ENCODE measurements around the gene SEMA6A.
"Not testable (repeated sequence)": the region's sequence is repeated elsewhere in the genome, so short reads cannot be mapped to it uniquely, and the experiment has no call there.

The SEMA6A gene

DNA sequence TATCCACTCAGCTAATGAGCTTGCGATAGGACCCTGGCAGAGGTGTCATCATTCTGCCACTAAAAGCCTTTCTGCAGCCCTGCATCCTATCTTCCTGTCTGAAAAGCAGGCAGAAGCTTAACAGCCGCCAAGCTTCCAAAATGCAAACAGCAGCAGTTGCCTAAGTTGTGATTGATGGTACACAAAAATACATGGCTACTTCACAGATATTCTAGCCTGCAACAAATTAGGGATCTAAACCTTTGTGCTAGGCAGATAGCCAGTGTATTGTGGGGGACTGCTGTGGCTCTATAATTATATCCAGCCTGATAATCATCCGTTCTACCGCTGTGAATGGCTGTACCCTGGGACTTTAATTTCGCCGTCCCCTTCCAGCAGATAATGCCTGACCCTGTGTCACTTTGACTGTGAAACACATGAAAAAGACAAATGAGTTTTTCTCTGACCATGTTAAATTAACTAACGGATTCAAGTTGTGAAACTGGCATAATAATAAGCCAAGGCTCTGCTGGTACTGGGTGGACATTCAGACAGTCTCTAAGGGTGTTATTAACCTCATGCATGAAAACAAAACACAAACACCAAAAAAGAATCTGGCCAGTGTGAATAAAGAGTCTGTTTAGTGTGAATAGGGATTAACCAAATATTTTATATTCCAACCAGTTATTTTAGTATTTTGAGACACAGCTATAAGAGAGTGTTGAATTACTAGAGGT is 45.9 kb downstream of the SEMA6A start:
- no peak overlapping the region for H3K4me3 ChIP-seq (ENCODE audit: low read depth, low read length)
- DNase-seq (ENCODE audit: low read depth) = no peak

DNA sequence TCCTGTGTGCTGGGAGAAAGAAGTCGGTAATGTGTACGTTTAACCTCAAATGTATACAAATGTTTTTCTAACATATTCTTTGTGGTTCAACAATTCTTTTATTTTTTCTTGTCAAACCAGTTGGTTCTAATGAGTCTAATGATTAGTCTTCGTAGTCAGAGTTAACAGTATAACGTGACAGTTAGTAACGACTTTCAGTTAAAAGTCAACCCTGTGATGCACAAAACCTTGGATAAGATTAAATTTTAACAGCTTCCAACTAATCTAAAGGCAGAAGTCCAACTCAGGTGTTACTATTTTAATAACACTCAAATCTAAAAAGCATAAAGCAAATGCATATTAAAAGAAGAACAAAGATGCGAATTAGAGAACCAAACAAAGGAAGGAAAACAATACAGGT is 47.0 kb downstream of the SEMA6A start:
- H3K4me3 ChIP-seq (ENCODE audit: low read depth, low read length) = no peak overlapping the region
- no peak for DNase-seq (ENCODE audit: low read depth)

- DNase-seq (ENCODE audit: low read depth) = no peak
- H3K4me3 ChIP-seq (ENCODE audit: low read depth, low read length) = no peak overlapping the region
Observed at GRCh38 chr5:116525674-116526073, 48.9 kb downstream of the SEMA6A start.

DNA sequence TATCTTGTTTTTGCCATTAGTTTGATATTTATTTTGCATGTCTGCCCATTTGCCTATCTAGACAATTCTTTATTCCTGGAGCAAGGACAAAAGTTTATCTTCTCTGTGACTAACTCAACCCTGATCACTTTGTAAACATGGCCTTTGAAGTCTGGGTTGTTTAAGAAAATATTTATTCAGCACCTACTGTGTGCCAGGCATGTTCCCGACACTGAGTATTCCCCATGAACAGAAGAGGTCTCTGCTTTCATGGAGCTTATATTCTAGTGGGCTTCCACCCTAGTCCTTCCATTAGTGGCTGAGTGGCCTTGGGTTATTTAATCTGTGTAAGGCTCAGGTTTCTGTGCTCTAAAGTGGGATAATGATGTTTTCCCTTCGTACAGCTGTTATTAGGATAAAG is 49.7 kb downstream of the SEMA6A start:
- H3K4me3 ChIP-seq (ENCODE audit: low read depth, low read length) = no peak overlapping the region
- no peak for DNase-seq (ENCODE audit: low read depth)

DNA sequence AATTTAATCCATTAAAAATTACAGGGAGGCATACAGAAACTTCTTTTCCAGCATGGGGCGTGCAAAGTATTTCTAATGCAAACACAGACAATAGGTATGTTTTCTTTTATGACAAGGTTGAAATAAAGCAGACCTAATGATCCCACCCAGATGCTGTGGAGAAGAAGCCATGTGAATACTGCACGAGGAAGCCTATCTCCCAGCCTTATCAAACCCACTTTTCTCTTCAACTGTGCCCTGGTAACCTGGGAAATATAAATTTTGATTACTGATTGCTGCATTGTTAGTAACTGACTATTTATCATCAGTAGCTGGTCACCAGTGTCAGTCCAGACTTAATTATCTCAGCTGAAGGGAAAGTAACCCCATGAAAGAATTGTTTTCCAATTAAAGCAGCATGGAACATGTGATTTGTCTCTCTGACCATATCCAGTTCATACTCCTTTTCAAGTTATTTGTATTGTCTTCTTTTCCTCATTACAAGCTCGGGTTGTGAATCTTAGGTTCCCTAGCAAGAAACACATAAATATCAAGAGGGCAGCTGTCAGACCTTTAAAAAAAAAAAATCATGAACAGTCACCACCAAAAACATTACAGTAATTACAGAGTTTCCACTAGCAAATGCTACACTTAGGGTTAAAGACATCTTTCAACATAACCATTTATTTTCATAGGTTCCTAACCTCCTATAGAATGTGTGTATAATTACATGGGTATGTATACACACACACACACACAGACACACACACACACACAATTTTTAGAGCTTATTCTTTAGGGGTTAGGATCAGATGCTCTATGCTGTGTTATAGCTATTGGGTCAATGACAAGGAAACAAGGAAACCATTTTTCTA is 50.3 kb downstream of the SEMA6A start:
- no peak for DNase-seq (ENCODE audit: low read depth)

DNA sequence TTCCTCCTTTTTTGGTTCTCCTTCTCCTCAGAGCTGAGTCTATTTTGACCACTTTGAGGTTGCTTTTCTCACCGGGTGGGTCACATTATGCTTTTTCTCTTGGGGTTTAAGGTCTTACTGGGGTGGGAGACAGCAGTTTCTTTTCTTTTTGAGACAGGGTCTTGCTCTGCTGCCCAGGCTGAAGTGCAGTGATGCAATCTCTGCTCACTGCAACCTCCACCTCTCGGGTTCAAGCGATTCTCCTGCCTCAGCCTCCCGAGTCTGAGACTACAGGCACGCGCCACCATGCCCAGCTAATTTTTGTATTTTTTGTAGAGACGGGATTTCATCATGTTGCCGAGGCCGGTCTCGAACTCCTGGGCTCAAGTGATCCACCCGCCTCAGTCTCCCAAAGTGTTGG is 51.4 kb downstream of the SEMA6A start:
- DNase-seq (ENCODE audit: low read depth); H3K4me3 ChIP-seq (ENCODE audit: low read depth, low read length): not testable (repeated sequence)

More for the DNA sequence above, 50.3 kb downstream of the SEMA6A start:
- H3K4me3 ChIP-seq (ENCODE audit: low read depth, low read length) = no peak overlapping the region

- DNase-seq (ENCODE audit: low read depth) = no peak
Observed at GRCh38 chr5:116522356-116523136, 52.1 kb downstream of the SEMA6A start.

DNA sequence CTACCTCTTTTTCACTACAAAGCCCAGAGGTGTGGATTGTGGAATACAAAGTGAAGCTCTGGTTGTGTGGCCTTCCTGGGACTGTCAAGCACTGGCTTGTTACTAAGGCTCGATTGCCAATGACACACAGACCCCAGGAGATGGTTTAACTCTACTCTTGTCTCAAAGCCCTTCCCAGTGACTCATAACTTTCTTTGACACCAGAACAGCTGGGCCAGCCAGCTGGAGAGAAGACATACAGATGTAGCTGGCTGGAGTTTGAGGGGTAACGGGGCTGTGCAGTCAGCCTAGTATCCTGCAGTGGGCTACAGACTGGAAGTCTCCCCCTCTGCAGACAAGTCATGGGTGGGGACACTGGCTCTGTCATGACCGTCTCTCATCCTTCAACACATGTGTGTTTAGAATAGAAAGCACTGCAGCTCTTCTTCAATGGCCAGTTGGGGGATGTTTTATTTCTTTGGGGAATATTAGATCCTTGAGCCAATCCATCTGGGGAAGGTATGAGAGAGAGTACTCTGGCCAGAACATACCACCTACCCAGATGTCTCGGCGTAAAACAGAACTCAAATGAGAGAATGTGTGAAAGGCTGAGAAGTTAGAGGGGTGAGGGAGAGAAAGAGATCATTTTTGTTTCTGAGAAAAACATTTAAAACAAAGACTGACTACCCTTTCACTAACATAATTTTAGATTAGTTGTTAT is 53.3 kb downstream of the SEMA6A start:
- DNase-seq (ENCODE audit: low read depth) = peak; percentile 16
- H3K4me3 ChIP-seq (ENCODE audit: low read depth, low read length) = no peak overlapping the region

More at GRCh38 chr5:116522356-116523136, 52.1 kb downstream of the SEMA6A start:
- H3K4me3 ChIP-seq (ENCODE audit: low read depth, low read length) = no peak overlapping the region

DNA sequence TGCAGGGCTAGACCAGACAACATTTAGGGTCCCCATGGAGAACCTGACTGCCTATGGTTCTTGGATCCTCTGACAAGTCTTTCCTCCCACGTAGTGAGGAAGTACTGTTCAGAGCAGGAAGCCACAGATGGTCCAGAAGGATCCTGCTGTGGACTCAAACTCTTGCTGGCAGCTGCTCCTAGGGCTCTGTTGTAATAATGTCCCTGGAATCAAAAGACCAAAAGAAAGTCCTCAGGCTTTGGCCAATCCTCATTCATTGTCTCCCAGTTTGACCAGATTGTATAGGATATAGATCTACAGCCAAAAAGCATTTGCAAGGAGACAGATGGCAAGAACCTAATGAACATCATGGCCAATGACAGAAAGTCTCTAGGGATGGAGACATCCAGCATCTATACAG is 53.9 kb downstream of the SEMA6A start:
- no peak overlapping the region for H3K4me3 ChIP-seq (ENCODE audit: low read depth, low read length)
- DNase-seq (ENCODE audit: low read depth) = no peak

- no peak for DNase-seq (ENCODE audit: low read depth)
- no peak overlapping the region for H3K4me3 ChIP-seq (ENCODE audit: low read depth, low read length)
Observed at GRCh38 chr5:116518423-116518822, 56.2 kb downstream of the SEMA6A start.

GRCh38 chr5:116517488-116517887 is 57.1 kb downstream of the SEMA6A start:
- no peak for DNase-seq (ENCODE audit: low read depth)

DNA sequence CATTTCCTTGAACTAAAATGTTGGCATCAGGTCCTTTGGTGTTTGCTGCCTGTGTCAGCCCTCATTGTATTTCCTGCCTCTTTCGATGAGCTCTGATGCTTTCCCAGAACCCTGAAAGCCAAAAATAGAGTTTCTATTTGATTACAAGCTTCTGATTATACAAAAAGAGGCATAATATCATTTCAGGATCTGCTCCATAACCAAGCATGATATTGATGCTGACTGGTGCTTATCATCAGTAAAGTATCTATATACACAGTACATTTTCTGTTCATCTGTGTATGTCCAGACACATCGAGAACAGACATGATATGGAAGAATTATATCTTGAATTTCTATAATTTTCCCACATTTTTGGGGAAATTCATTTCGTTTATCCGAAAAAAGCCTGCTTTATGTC is 58.6 kb downstream of the SEMA6A start:
- no peak overlapping the region for H3K4me3 ChIP-seq (ENCODE audit: low read depth, low read length)

More at GRCh38 chr5:116517488-116517887, 57.1 kb downstream of the SEMA6A start:
- H3K4me3 ChIP-seq (ENCODE audit: low read depth, low read length) = no peak overlapping the region

GRCh38 chr5:116514421-116514970 is 60.1 kb downstream of the SEMA6A start:
- DNase-seq (ENCODE audit: low read depth) = no peak
- no peak overlapping the region for H3K4me3 ChIP-seq (ENCODE audit: low read depth, low read length)

More for the DNA sequence above, 58.6 kb downstream of the SEMA6A start:
- DNase-seq (ENCODE audit: low read depth) = no peak

GRCh38 chr5:116510517-116510916 is 64.1 kb downstream of the SEMA6A start:
- H3K4me3 ChIP-seq (ENCODE audit: low read depth, low read length) = no peak overlapping the region
- DNase-seq (ENCODE audit: low read depth) = no peak

GRCh38 chr5:116509483-116510244 is 65.0 kb downstream of the SEMA6A start:
- H3K4me3 ChIP-seq (ENCODE audit: low read depth, low read length) = no peak overlapping the region

DNA sequence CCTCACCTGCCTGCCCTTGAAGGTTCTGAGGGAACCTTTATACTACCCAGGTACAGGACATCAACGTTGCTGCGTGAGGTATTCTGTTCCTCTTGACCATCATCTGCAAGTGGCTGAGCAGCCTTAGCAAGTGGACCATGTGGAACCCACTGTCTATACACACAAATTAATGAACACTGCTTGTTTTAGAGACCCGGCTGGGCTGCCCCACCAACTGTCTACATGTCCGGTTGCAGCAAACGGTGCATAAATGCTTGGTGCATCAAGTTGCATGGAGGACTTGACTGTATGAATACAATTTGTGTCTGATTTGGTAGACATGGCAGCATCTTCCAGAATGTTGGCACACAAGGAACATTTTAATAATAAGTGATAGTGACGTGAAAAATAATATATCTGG is 65.8 kb downstream of the SEMA6A start:
- DNase-seq (ENCODE audit: low read depth) = no peak
- H3K4me3 ChIP-seq (ENCODE audit: low read depth, low read length) = no peak overlapping the region

More at GRCh38 chr5:116509483-116510244, 65.0 kb downstream of the SEMA6A start:
- no peak for DNase-seq (ENCODE audit: low read depth)

DNA sequence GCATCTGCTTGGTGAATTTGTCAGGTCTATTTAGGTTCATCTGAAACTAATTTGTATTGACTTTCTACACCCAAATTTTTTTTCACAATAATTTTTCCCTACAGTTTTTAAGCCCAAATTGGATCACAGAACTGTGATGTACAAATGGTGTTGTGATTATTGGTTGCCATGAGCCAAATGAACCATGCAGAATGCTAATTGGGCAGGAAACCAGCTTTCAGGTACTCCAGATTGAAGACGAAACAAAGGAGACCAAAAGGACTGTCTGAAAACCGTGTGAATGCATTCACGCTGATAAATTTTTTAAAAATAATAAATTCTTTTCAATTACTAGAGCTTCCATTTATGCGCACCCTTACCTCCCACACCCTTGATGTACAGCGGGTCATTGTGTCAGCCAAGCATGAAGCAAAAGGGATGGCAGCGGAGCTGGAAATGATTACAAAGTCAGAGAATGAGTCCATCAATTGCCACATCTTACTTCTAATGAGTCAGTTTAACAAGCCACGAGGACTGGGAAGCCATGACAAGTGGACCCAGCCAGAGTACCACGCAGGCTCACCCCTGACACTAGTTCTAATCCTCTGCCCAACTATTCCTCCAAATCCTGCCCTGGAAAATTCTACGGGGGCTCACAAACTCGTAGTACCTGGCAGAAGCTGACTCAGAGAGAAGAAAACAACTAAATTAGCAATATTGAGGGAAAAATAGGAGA is 66.5 kb downstream of the SEMA6A start:
- no peak for DNase-seq (ENCODE audit: low read depth)
- H3K4me3 ChIP-seq (ENCODE audit: low read depth, low read length) = no peak overlapping the region

GRCh38 chr5:116507051-116507537 is 67.5 kb downstream of the SEMA6A start:
- peak; percentile 85 for DNase-seq (ENCODE audit: low read depth)
- no peak overlapping the region for H3K4me3 ChIP-seq (ENCODE audit: low read depth, low read length)

Measured in skeletal muscle cell (primary cell).